Mesendoderm (in vitro differentiated cells): ENCODE measurements around the gene ARHGAP45.

Experiments used
- DNase-seq: peaks from one replicate; pipeline ENCODE4 v3.0.0; 2013
- H2AK5ac ChIP-seq: 2 replicates; pipeline ENCODE4 v1.6.1; 2013; ENCODE audit warnings: low read length, inconsistent platforms
- H2BK120ac ChIP-seq: 2 replicates; pipeline ENCODE4 v1.6.1; 2013; ENCODE audit warnings: low read depth, mild to moderate bottlenecking, low read length, moderate library complexity, mixed read lengths
- H2BK15ac ChIP-seq: replicated peaks from 2 replicates; pipeline ENCODE4 v1.6.1; 2013; ENCODE audit warnings: low read depth, mild to moderate bottlenecking, moderate library complexity
- H2BK5ac ChIP-seq: 2 replicates; pipeline ENCODE4 v1.6.1; 2013; ENCODE audit warnings: low read length, inconsistent platforms
- H3K18ac ChIP-seq: 2 replicates; pipeline ENCODE4 v1.6.1; 2013; ENCODE audit warnings: mild to moderate bottlenecking, low read length, mixed read lengths
- H3K23ac ChIP-seq: one replicate; pipeline ENCODE4 v1.6.1; 2013; ENCODE audit warnings: low read length
- H3K27ac ChIP-seq: 2 replicates; pipeline ENCODE4 v1.5.1; 2013; ENCODE audit warnings: low read depth, mild to moderate bottlenecking, inconsistent platforms, low read length, moderate library complexity
- H3K27me3 ChIP-seq: 2 replicates; pipeline ENCODE4 v1.6.1; 2013; ENCODE audit warnings: low read length, control low read depth, mild to moderate bottlenecking, inconsistent platforms; ENCODE audit not compliant: insufficient read depth, poor library complexity
- H3K36me3 ChIP-seq: 2 replicates; pipeline ENCODE4 v1.6.1; 2013; ENCODE audit warnings: low read length, inconsistent platforms; ENCODE audit not compliant: control insufficient read depth, insufficient read depth
- H3K4ac ChIP-seq: one replicate; pipeline ENCODE4 v1.6.1; 2013; ENCODE audit warnings: low read depth, mild to moderate bottlenecking, low read length, moderate library complexity
- H3K4me1 ChIP-seq: 2 replicates; pipeline ENCODE4 v1.6.1; 2013; ENCODE audit warnings: low read depth, low read length, inconsistent platforms; ENCODE audit not compliant: control insufficient read depth
- H3K4me2 ChIP-seq: 2 replicates; pipeline ENCODE4 v1.6.1; 2013; ENCODE audit warnings: low read length
- H3K4me3 ChIP-seq: 2 replicates; pipeline ENCODE4 v1.5.1; 2013; ENCODE audit warnings: mild to moderate bottlenecking, low read length
- H3K56ac ChIP-seq: one replicate; pipeline ENCODE4 v1.6.1; 2013; ENCODE audit warnings: low read length
- H3K79me1 ChIP-seq: 2 replicates; pipeline ENCODE4 v1.6.1; 2013; ENCODE audit warnings: low read length, inconsistent platforms
- H3K79me2 ChIP-seq: 2 replicates; pipeline ENCODE4 v1.6.1; 2013; ENCODE audit warnings: mild to moderate bottlenecking, low read length; ENCODE audit not compliant: control insufficient read depth, insufficient read depth
- H3K9ac ChIP-seq: 2 replicates; pipeline ENCODE4 v1.6.1; 2013; ENCODE audit warnings: low read length, inconsistent platforms
- H4K5ac ChIP-seq: one replicate; pipeline ENCODE4 v1.6.1; 2013; ENCODE audit warnings: low read length
- H4K8ac ChIP-seq: one replicate; pipeline ENCODE4 v1.6.1; 2013; ENCODE audit warnings: low read depth, mild to moderate bottlenecking, control low read depth, low read length, moderate library complexity
- WGBS: extraction: QIAGEN DNeasy Blood & Tissue Kit; methylation state at CpG from one replicate; pipeline ENCODE4 v1.1.7; 2013; ENCODE audit warnings: low lambda C conversion rate, missing lambda C conversion rate; ENCODE audit not compliant: insufficient coverage; ENCODE audit errors: extremely low coverage; 5-methylcytosine and 5-hydroxymethylcytosine counted together

Gene ARHGAP45

GRCh38 chr19:1076951-1077350 lies 10.0 kb downstream of the ARHGAP45 start:
- no CpG with 5 or more reads among the region's 16 CpGs for WGBS
- no peak for DNase-seq
- no peak overlapping the region for H4K8ac ChIP-seq

DNA sequence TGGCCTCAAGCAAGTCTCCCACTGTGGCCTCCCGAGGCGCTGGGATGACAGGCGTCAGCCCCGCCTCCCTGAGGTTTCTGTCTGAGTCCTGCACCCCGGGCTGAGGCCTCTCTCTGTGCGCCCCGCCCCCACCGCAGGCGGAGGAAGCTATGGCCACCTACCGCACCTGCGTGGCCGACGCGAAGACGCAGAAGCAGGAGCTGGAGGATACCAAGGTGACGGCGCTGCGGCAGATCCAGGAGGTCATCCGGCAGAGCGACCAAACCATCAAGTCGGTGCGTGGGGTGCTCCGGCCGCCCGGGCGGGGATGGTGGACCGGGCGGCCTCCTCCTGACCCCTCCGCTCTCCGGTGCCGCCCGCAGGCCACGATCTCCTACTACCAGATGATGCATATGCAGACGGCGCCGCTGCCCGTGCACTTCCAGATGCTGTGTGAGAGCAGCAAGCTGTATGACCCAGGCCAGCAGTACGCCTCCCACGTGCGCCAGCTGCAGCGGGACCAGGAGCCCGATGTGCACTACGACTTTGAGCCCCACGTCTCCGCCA lies 12.7 kb downstream of the ARHGAP45 start:
- Histone ChIP-seq H3K27me3 (no peaks in the 10 kb centered on the region), H3K27ac (no peak overlapping the region), H3K79me2 (no peaks in the 10 kb centered on the region), H3K4me1 (no peaks in the 10 kb centered on the region), H3K18ac (no peak overlapping the region), H3K4ac (no peak overlapping the region), H3K9ac (no peak overlapping the region), H4K5ac (no peak overlapping the region), H2BK15ac (no peak overlapping the region), H2BK5ac (no peak overlapping the region), H3K4me2 (no peak overlapping the region), H3K23ac (no peak overlapping the region), H2AK5ac (no peak overlapping the region), H3K79me1 (no peaks in the 10 kb centered on the region), H3K4me3 (no peak overlapping the region), H2BK120ac (no peak overlapping the region), H4K8ac (no peak overlapping the region), H3K56ac (no peak overlapping the region), H3K36me3 (no peaks in the 10 kb centered on the region)
- DNase-seq = no peak
- no CpG with 5 or more reads among the region's 45 CpGs for WGBS

More at GRCh38 chr19:1076951-1077350, 10.0 kb downstream of the ARHGAP45 start:
- Histone ChIP-seq H3K79me2 (no peaks in the 10 kb centered on the region), H3K27me3 (no peaks in the 10 kb centered on the region), H3K4me3 (no peak overlapping the region), H2BK5ac (no peak overlapping the region), H3K9ac (no peak overlapping the region), H3K4me1 (no peaks in the 10 kb centered on the region), H3K79me1 (no peaks in the 10 kb centered on the region), H2BK15ac (no peak overlapping the region), H3K4ac (no peak overlapping the region), H3K27ac (no peak overlapping the region), H2BK120ac (no peak overlapping the region), H3K23ac (no peak overlapping the region), H3K56ac (no peak overlapping the region), H4K5ac (no peak overlapping the region), H3K4me2 (no peak overlapping the region), H3K36me3 (no peaks in the 10 kb centered on the region), H2AK5ac (no peak overlapping the region), H3K18ac (no peak overlapping the region)

GRCh38 chr19:1080360-1081161 lies 13.6 kb downstream of the ARHGAP45 start:
- no peak for DNase-seq
- no peak overlapping the region for H3K56ac ChIP-seq
- H3K36me3 ChIP-seq = no peaks in the 10 kb centered on the region
- no peak overlapping the region for H3K4me2 ChIP-seq
- no peak overlapping the region for H3K18ac ChIP-seq
- H3K4me1 ChIP-seq = no peaks in the 10 kb centered on the region
- H3K79me1 ChIP-seq = no peaks in the 10 kb centered on the region
- H2BK5ac ChIP-seq = no peak overlapping the region
- H2BK120ac ChIP-seq = no peak overlapping the region
- no peak overlapping the region for H4K5ac ChIP-seq
- no peak overlapping the region for H3K27ac ChIP-seq
- H2BK15ac ChIP-seq = no peak overlapping the region
- no peak overlapping the region for H3K9ac ChIP-seq
- no peaks in the 10 kb centered on the region for H3K79me2 ChIP-seq
- no peak overlapping the region for H4K8ac ChIP-seq
- H2AK5ac ChIP-seq = no peak overlapping the region
- no CpG with 5 or more reads among the region's 50 CpGs for WGBS
- no peak overlapping the region for H3K4me3 ChIP-seq
- no peak overlapping the region for H3K4ac ChIP-seq
- H3K27me3 ChIP-seq = no peaks in the 10 kb centered on the region
- H3K23ac ChIP-seq = no peak overlapping the region

GRCh38 chr19:1081301-1082164 lies 14.6 kb downstream of the ARHGAP45 start:
- H4K5ac ChIP-seq = no peak overlapping the region
- no peaks in the 10 kb centered on the region for H3K79me2 ChIP-seq
- H2BK120ac ChIP-seq = no peak overlapping the region
- H3K18ac ChIP-seq = no peak overlapping the region
- peak overlapping the region; percentile 85 for H3K56ac ChIP-seq
- DNase-seq = peak; percentile 35
- H3K4ac ChIP-seq = no peak overlapping the region
- H3K79me1 ChIP-seq = no peaks in the 10 kb centered on the region
- no peaks in the 10 kb centered on the region for H3K27me3 ChIP-seq
- no peak overlapping the region for H2BK5ac ChIP-seq
- H4K8ac ChIP-seq = no peak overlapping the region
- no peak overlapping the region for H2BK15ac ChIP-seq
- H3K36me3 ChIP-seq = peaks cover 2% of the 10 kb centered on the region
- H3K27ac ChIP-seq = no peak overlapping the region
- WGBS = no CpG with 5 or more reads among the region's 58 CpGs
- H2AK5ac ChIP-seq = no peak overlapping the region
- H3K4me3 ChIP-seq = no peak overlapping the region
- H3K23ac ChIP-seq = no peak overlapping the region
- peak overlapping the region; percentile 55 for H3K9ac ChIP-seq
- no peaks in the 10 kb centered on the region for H3K4me1 ChIP-seq
- H3K4me2 ChIP-seq = peak overlapping the region; percentile 46

- peak overlapping the region; percentile 79 for H3K4me2 ChIP-seq
- no peaks in the 10 kb centered on the region for H3K4me1 ChIP-seq
- no peak overlapping the region for H2BK5ac ChIP-seq
- H4K8ac ChIP-seq = no peak overlapping the region
- DNase-seq = peak; percentile 96
- no peak overlapping the region for H2AK5ac ChIP-seq
- no peaks in the 10 kb centered on the region for H3K27me3 ChIP-seq
- H3K36me3 ChIP-seq = peaks cover 2% of the 10 kb centered on the region
- H3K18ac ChIP-seq = no peak overlapping the region
- WGBS = no CpG with 5 or more reads among the region's 51 CpGs
- H3K79me1 ChIP-seq = no peaks in the 10 kb centered on the region
- H3K4me3 ChIP-seq = no peak overlapping the region
- peak overlapping the region; percentile 49 for H3K9ac ChIP-seq
- no peak overlapping the region for H2BK120ac ChIP-seq
- no peak overlapping the region for H4K5ac ChIP-seq
- peak overlapping the region; percentile 89 for H3K56ac ChIP-seq
- no peak overlapping the region for H3K23ac ChIP-seq
- H2BK15ac ChIP-seq = no peak overlapping the region
- no peak overlapping the region for H3K27ac ChIP-seq
- H3K79me2 ChIP-seq = no peaks in the 10 kb centered on the region
- H3K4ac ChIP-seq = no peak overlapping the region
These were observed 15.4 kb downstream of the ARHGAP45 start for GRCh38 chr19:1082165-1082927.
